Peyer's patch (tissue), 4 donors: Measurements from ENCODE around the gene DGCR2.

ENCODE experiments used
- POLR2A ChIP-seq, 2 donors: fragments of 450-650 bp; IDR thresholded peaks; one replicate each; pipeline ENCODE4 v1.5.1; 2017; ENCODE audit warnings: antibody characterized with exemption in 2 of 2, mild to moderate bottlenecking in 2 of 2, moderate library complexity in 2 of 2
- TF ChIP-seq, protein P1 (sequence below), 6 experiments: fragments of 450-650 bp in 4 of 6; fragments of 200-600 bp in 2 of 6; sonication (generic) in 1 of 6; IDR thresholded peaks; one replicate each; pipeline ENCODE4 v1.5.1; 2017 to 2019; ENCODE audit warnings: antibody characterized with exemption in 6 of 6, mild to moderate bottlenecking in 3 of 6, moderate library complexity in 1 of 6

DNA sequence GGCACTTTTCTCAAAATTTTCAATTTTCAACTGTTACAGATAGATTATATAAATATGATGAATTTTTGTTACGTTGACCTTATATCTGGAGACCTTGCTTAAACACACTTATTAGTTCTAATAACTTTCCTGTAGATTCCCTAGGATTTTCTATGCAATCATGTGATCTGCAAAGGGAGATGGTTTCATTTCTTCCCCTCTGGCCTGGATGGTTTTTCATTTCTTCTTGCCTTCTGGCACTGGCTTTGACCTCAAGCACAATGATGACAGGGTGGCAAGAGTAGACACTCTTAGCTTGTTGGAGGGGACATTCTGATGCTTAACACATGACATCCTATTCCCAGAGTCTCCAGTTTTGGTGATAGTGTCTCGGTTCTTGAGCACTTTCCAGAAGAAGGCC lies 75.9 kb downstream of the DGCR2 start:
- TF ChIP-seq, protein P1, sequence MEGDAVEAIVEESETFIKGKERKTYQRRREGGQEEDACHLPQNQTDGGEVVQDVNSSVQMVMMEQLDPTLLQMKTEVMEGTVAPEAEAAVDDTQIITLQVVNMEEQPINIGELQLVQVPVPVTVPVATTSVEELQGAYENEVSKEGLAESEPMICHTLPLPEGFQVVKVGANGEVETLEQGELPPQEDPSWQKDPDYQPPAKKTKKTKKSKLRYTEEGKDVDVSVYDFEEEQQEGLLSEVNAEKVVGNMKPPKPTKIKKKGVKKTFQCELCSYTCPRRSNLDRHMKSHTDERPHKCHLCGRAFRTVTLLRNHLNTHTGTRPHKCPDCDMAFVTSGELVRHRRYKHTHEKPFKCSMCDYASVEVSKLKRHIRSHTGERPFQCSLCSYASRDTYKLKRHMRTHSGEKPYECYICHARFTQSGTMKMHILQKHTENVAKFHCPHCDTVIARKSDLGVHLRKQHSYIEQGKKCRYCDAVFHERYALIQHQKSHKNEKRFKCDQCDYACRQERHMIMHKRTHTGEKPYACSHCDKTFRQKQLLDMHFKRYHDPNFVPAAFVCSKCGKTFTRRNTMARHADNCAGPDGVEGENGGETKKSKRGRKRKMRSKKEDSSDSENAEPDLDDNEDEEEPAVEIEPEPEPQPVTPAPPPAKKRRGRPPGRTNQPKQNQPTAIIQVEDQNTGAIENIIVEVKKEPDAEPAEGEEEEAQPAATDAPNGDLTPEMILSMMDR (IDR thresholded peaks at IDR 0.05) = no peak
- no peak for TF ChIP-seq POLR2A (IDR thresholded peaks at IDR 0.05)
